DMS53 treated with DMSO at 0.1 percent for 48 hours (cell line): ENCODE results near the gene ASTN2.
"Not testable (repeated sequence)": the region's sequence is repeated elsewhere in the genome, so short reads cannot be mapped to it uniquely, and the experiment has no call there.

Source experiments
- DNase-seq: peaks from one replicate; lab custom pipeline; 2025; ENCODE audit not compliant: unreplicated experiment; lab: John Stamatoyannopoulos, UW

The ASTN2 gene

DNA sequence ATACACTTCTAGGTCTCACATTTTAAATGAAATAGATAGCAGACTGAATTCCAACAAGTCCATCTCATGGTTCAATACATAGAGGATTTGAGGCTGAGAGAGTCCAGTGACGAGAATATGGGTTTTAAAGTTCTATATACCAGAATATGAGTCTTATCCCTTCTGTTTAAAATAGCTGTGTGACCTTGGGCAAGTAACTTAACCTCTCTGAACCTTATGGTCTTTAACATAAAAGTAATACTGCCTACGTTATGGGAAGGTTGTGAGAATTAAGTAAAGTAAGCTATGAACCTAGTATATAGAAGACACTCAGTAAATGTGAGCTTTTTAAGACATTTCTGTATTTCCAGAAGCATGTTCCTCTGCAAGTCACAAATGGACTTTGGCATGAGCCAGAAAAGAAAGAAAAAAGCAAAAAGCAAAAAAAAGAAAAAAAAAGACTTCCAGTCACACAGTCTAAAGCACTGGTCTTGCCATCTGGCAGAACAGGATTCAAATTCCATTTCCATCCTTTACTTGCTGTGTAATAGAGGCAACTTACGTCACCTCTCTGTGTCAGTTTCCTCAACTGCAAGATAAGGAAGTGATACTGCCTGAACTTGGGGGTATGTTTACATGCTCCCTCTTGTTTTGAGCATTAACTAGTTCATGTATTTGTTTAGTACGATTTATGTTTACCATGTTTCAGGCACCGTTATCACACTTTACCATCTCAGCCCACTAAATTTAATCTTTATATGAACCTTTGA, 479.5 kb downstream of the ASTN2 start:
- DNase-seq: no peak

- no peak for DNase-seq
Observed at GRCh38 chr9:116934131-116934530, 480.7 kb downstream of the ASTN2 start.

- DNase-seq: no peak
Observed at GRCh38 chr9:116933251-116933650, 481.6 kb downstream of the ASTN2 start.

- no peak for DNase-seq
Observed at GRCh38 chr9:116929621-116930020, 485.2 kb downstream of the ASTN2 start.

GRCh38 chr9:116928884-116929283, 486.0 kb downstream of the ASTN2 start:
- DNase-seq: no peak

GRCh38 chr9:116928289-116928688, 486.6 kb downstream of the ASTN2 start:
- DNase-seq: no peak

DNA sequence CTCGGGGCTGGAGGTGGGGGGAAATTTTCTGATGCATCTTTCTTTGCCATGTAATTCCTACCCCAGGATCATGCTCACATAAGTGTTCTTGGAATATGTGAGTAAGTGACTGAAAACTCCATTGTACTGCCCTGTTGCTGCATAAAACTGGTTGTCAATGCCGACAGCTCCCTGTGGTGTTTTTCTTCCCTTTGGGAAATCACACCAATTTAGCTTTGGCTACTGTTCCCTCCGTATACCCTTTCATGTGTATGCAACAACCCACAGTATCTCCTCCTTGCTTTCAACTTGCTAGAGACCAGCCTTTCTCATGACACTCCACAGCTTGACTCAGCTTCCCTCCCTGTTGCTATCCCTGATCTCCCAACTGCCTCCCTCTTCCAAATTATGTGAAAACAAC, 487.1 kb downstream of the ASTN2 start:
- DNase-seq: no peak

DNA sequence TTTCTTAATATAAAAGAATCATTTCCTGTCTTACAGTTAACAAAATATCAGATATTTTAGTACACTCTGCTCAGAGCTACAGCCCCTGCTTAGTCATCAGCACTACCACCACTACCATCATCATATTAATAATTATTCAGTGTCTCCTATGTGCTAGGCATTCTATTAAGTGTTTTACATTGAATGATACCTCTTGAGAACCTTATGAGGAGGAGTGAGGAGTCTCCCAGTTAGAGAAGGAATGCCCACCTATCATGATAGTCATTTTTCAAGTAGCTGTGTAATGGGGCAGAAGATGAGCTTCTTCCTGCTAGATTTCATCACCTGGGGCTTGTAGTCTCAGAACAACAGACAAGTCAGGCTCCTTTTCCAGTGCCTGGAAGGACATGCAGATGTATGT, 489.7 kb downstream of the ASTN2 start:
- no peak for DNase-seq

- no peak for DNase-seq
Observed at GRCh38 chr9:116924462-116925110, 490.3 kb downstream of the ASTN2 start.

GRCh38 chr9:116917895-116918508, 496.9 kb downstream of the ASTN2 start:
- not testable (repeated sequence) for DNase-seq

GRCh38 chr9:116913536-116913935, 501.3 kb downstream of the ASTN2 start:
- no peak for DNase-seq

DNA sequence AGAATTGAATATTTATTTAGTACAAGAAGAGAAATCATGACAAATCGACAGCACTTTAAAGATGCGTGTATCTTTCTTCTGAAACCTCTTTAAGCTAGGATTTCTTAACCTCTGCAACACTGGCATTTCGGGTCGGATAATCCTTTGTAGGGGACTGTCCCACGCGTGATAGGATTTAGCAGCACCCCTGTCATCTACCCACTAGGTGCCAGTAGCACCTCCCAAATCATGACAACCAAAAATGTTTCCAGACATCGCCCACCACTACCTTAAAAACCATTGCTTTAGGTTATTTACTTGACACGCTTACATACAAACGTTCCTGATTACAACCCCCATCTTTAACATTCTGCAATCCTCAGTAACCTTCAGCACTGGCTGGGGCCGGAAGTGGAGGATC, 504.7 kb downstream of the ASTN2 start:
- DNase-seq: no peak

GRCh38 chr9:116907989-116908388, 506.9 kb downstream of the ASTN2 start:
- no peak for DNase-seq

- no peak for DNase-seq
Observed at GRCh38 chr9:116905171-116905588, 509.7 kb downstream of the ASTN2 start.

- DNase-seq: no peak
Observed at GRCh38 chr9:116904165-116904564, 510.7 kb downstream of the ASTN2 start.

GRCh38 chr9:116901260-116901659, 513.6 kb downstream of the ASTN2 start:
- no peak for DNase-seq

GRCh38 chr9:116900543-116900942, 514.3 kb downstream of the ASTN2 start:
- no peak for DNase-seq

GRCh38 chr9:116900007-116900367, 514.9 kb downstream of the ASTN2 start:
- no peak for DNase-seq

DNA sequence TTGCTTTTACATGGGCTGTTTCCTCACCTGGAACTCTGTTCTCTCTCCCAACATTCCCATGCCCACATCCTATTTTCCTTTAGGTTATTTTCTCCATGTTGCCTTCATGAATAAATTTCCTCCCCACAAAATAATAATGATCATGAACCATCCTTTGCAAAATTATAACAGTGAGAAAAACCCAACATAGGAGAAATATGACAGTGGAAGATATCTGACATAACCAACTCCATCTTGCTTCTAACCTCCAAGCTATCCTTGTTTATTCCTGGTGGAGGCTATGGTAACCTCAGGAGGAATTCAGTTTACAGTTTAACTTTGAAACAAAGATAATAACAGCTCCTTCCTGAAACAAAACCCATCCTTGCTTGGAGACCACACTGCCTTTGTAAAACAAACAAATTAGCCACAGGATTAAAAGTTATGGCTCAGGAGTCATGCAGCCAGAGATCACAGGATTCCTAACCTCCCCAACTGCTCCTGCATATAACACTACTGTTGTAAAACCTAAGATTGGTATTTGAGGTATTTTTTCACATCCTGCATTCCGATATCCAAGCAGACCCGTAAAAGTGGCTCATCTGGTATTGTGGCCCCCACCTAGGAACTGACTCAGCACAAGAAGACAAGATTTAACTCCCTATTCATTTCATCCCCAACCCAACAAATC, 515.4 kb downstream of the ASTN2 start:
- DNase-seq: no peak

GRCh38 chr9:116898131-116898530, 516.7 kb downstream of the ASTN2 start:
- DNase-seq: not testable (repeated sequence)

DNA sequence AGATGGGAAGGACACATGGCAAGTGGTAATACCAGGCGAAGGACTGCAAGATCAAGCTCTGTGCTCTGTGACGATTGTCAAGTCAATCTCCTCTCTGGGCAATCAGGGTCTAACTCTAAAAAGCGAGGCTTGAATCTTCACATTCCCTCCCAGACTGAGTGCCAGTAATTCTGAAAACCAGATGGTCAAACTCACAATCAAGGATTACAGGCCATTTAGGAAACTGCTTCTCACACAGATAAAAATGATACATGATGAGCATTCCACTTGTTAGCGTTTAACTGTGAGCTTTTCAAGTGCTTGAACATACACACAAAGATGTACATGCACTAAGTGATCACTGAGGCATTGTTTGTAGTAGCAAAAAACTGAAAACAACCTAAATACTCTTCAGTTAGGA, 517.7 kb downstream of the ASTN2 start:
- no peak for DNase-seq

- DNase-seq: no peak
Observed at GRCh38 chr9:116895961-116896360, 518.9 kb downstream of the ASTN2 start.
